Upper lobe of left lung (tissue), 6 donors: Measurements from ENCODE around the gene SMC1B. TPM values are rescaled to one million over a fixed set of nuclear protein-coding genes. Genes with fewer than 3 reads are reported as not detected.
"Not testable (repeated sequence)": the region's sequence is repeated elsewhere in the genome, so short reads cannot be mapped to it uniquely, and the experiment has no call there.

ENCODE experiments used
- ATAC-seq, 2 donors: fragments of 200-7000 bp; cut with Tn5 transposase; one replicate each; pipeline ENCODE4 v1.9.1; 2022; ENCODE audit warnings: mild to moderate bottlenecking in 2 of 2, moderate library complexity in 2 of 2; ENCODE audit not compliant: low FRiP score in 2 of 2
- DNase-seq, 2 donors: peaks; one replicate each; pipeline ENCODE4 v3.0.0-alpha.2; 2019 to 2020
- H3K27ac ChIP-seq, 4 donors: fragments of 200-600 bp; sonication (generic); one replicate each; pipeline ENCODE4 v1.5.1; 2016 to 2019
- H3K27me3 ChIP-seq, 4 donors: fragments of 200-600 bp; sonication (generic); one replicate each; pipeline ENCODE4 v1.5.1; 2017 to 2019
- H3K36me3 ChIP-seq, 4 donors: fragments of 200-600 bp; sonication (generic); one replicate each; pipeline ENCODE4 v1.5.1; 2016 to 2019
- H3K4me1 ChIP-seq, 4 donors: fragments of 200-600 bp; sonication (generic); one replicate each; pipeline ENCODE4 v1.5.1; 2018 to 2019
- H3K4me3 ChIP-seq, 4 donors: fragments of 200-600 bp; sonication (generic); one replicate each; pipeline ENCODE4 v1.5.1; 2017 to 2019; ENCODE audit warnings: mild to moderate bottlenecking in 2 of 4, moderate library complexity in 1 of 4
- H3K9me3 ChIP-seq, 4 donors: fragments of 200-600 bp; sonication (generic); one replicate each; pipeline ENCODE4 v1.5.1; 2018 to 2019
- CTCF ChIP-seq, 6 experiments: fragments of 450-650 bp in 4 of 6; fragments of 200-600 bp in 2 of 6; sonication (generic) in 2 of 6; IDR thresholded peaks; one replicate each; pipeline ENCODE4 v1.5.1; 2016 to 2019; ENCODE audit warnings: antibody characterized with exemption in 6 of 6
- EP300 ChIP-seq, 4 donors: sonication (generic); formaldehyde crosslinking; IDR thresholded peaks; one replicate each; pipeline ENCODE4 v1.5.1; 2017; ENCODE audit warnings: antibody characterized with exemption in 4 of 4, control low read depth in 2 of 4
- POLR2A ChIP-seq, 4 donors: fragments of 450-650 bp; IDR thresholded peaks; one replicate each; pipeline ENCODE4 v1.5.1; 2016 to 2017; ENCODE audit warnings: antibody characterized with exemption in 4 of 4, mild to moderate bottlenecking in 2 of 4
- POLR2AphosphoS5 ChIP-seq, 2 donors: sonication (generic); formaldehyde crosslinking; IDR thresholded peaks; one replicate each; pipeline ENCODE4 v1.5.1; 2017; ENCODE audit warnings: antibody characterized with exemption in 2 of 2
- WGBS, 2 donors: methylation state at CpG; one replicate each; pipeline ENCODE4 v1.1.5; 2017 to 2018; 5-methylcytosine and 5-hydroxymethylcytosine counted together
- total RNA-seq, 6 donors: library from RNA; depleted of rRNA in 4 of 6; stranded (reverse); fragments of >200 nt in 4 of 6; gene quantifications; one replicate each; pipeline versions ENCODE4 v1.1.0 to v1.2.1, GENCODE V29; 2016 to 2021
- donor health status: DM: no; HTN: no; CAD: no; lungs with moderate emphysema.
- donor health status: DM: no; HTN: yes; CAD: no; lungs with severe emphysema.

SMC1B gene
- total RNA-seq, 6 donors from 2014 or later = not detected

GRCh38 chr22:45450101-45450785, 36.8 kb upstream of the SMC1B start:
- no peak for DNase-seq
- Histone ChIP-seq H3K27ac (peak overlapping the region; percentile 26 to 73 (median 48)), H3K4me3 (no peak overlapping the region), H3K9me3 (no peaks in the 10 kb centered on the region), H3K4me1 (no peaks in the 10 kb centered on the region), H3K36me3 (no peaks in the 10 kb centered on the region), H3K27me3 (no peaks in the 10 kb centered on the region)
- no peak for TF ChIP-seq POLR2A (IDR thresholded peaks at IDR 0.05)
- TF ChIP-seq CTCF (IDR thresholded peaks at IDR 0.05) = no peak
- TF ChIP-seq POLR2AphosphoS5 (IDR thresholded peaks at IDR 0.05) = no peak
- TF ChIP-seq EP300 (IDR thresholded peaks at IDR 0.05) = no peak
- 85 to 88% methylated on average over 9 to 16 of the region's 16 CpGs for WGBS, 2 donors
- ATAC-seq = no peak

GRCh38 chr22:45449442-45449841, 36.0 kb upstream of the SMC1B start:
- ATAC-seq, H3K4me3 ChIP-seq, H3K4me1 ChIP-seq, H3K36me3 ChIP-seq, H3K27me3 ChIP-seq, H3K9me3 ChIP-seq, DNase-seq: not testable (repeated sequence)
- H3K27ac ChIP-seq = peak overlapping the region in 3 of 4 donors; percentile 26 to 73 (median 40)
- 89 to 90% methylated on average over 5 of the region's 5 CpGs for WGBS, 2 donors

GRCh38 chr22:45448431-45448830, 35.0 kb upstream of the SMC1B start:
- peak overlapping the region in 2 of 4 donors; percentile 10 to 26 for H3K27ac ChIP-seq
- no peak overlapping the region for H3K4me3 ChIP-seq
- 74 to 75% methylated on average over 9 of the region's 9 CpGs for WGBS, 2 donors
- TF ChIP-seq POLR2AphosphoS5 (IDR thresholded peaks at IDR 0.05) (no peak), POLR2A (IDR thresholded peaks at IDR 0.05) (no peak), CTCF (IDR thresholded peaks at IDR 0.05) (no peak), EP300 (IDR thresholded peaks at IDR 0.05) (no peak)
- ATAC-seq (peak; percentile 20 to 69), DNase-seq (peak in 1 of 2 donors; percentile 92)
- H3K4me1 ChIP-seq = no peaks in the 10 kb centered on the region
- H3K27me3 ChIP-seq = no peaks in the 10 kb centered on the region
- no peaks in the 10 kb centered on the region for H3K9me3 ChIP-seq
- H3K36me3 ChIP-seq = no peaks in the 10 kb centered on the region

GRCh38 chr22:45447596-45447995, 34.2 kb upstream of the SMC1B start:
- WGBS, 2 donors = 88 to 98% methylated on average over 4 of the region's 4 CpGs
- DNase-seq, H3K27ac ChIP-seq, H3K36me3 ChIP-seq, H3K4me1 ChIP-seq, H3K27me3 ChIP-seq, H3K4me3 ChIP-seq, ATAC-seq, H3K9me3 ChIP-seq: not testable (repeated sequence)

GRCh38 chr22:45446216-45446615, 32.8 kb upstream of the SMC1B start:
- ATAC-seq = no peak

More at GRCh38 chr22:45446216-45446615, 32.8 kb upstream of the SMC1B start:
- H3K27ac ChIP-seq = no peak overlapping the region
- H3K4me3 ChIP-seq = no peak overlapping the region
- H3K27me3 ChIP-seq = no peaks in the 10 kb centered on the region
- 89 to 93% methylated on average over 5 of the region's 5 CpGs for WGBS, 2 donors
- no peaks in the 10 kb centered on the region for H3K36me3 ChIP-seq
- no peaks in the 10 kb centered on the region for H3K4me1 ChIP-seq
- no peak for DNase-seq
- no peak for TF ChIP-seq POLR2AphosphoS5 (IDR thresholded peaks at IDR 0.05)
- TF ChIP-seq EP300 (IDR thresholded peaks at IDR 0.05) = no peak
- TF ChIP-seq POLR2A (IDR thresholded peaks at IDR 0.05) = no peak
- no peak for TF ChIP-seq CTCF (IDR thresholded peaks at IDR 0.05)
- H3K9me3 ChIP-seq = no peaks in the 10 kb centered on the region
